NCI-H1092 treated with DMSO at 0.1 percent for 48 hours (cell line): ENCODE measurements around the gene ZNF546.

Experiments used
- DNase-seq: peaks from one replicate; lab custom pipeline; 2025; lab: John Stamatoyannopoulos, UW

ZNF546 gene

DNA sequence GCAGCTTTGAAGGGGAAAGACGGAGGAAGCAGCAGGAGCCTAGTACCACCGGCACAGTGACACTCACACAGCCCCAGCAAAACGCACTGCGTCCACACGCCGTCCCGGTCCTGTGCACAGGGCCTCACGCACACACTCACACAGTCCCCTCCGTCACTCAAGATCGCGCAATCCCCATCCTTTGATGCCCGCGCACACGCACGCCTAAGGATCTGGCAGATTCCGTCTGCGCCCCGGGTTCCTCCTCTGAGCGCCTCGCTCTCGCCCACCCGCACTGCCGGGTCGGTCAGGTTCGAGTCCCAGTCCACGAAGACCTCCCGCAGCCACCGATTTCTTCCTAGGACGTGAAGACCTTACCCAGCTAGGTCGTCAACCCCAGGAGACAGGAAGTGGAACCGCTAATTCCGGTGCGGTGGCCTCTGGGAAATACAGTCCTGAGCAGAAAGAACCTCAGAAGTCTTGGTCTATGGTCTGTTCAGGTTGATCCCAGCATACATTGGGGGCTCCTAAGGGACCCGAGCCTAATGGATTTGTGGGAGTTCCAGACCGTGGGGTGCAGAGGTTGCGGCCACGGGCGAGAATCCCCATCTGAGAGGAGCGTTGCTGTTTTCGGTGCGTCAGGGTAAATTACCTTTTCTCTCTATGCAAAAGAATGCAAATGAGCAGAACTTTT lies 59.1 kb downstream of the ZNF546 start, which contains the start of gene ZNF780B:
ZNF780B (minus strand) TSS at position 400 of the 673 bp plus-strand sequence. CDS start 5,899 bp downstream, outside the sequence.
- DNase-seq: peak; percentile 45

DNA sequence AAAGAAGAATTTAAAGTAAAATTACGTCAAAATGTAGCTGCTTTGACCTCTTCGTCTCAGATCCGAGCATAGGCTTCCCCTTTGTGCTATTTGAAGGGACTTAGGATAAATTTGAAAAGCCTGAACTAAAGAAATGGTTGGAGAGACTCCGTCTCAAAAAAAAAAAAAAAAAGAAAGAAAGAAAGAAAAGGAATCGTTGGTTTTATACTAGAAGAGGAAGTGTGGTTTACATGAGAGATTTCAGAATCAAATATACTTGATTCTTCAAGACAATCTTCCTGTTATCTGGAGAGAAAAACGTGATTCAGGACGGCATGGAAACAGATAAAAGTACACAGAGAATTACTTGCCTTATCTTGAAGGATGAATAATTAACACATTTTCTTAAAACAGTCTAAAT lies 59.6 kb downstream of the ZNF546 start:
- DNase-seq: no peak

DNA sequence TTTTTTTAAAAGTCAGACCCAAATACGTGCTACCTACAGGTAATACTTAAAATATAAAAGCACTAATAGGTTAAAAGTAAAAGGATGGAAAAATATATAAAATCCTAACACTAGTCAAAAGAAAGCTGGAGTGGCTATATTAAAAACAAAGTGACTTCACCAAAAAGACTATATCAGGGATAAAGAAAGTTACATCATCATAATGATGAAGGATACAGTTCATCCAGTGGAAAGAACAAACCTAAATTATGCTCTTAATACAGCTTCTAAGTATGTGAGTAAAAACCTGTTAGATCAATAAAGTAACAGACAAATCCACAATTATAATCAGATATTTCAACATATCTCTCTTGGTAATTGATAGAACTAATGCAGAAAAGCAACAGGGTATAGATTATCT lies 60.3 kb downstream of the ZNF546 start:
- no peak for DNase-seq

DNA sequence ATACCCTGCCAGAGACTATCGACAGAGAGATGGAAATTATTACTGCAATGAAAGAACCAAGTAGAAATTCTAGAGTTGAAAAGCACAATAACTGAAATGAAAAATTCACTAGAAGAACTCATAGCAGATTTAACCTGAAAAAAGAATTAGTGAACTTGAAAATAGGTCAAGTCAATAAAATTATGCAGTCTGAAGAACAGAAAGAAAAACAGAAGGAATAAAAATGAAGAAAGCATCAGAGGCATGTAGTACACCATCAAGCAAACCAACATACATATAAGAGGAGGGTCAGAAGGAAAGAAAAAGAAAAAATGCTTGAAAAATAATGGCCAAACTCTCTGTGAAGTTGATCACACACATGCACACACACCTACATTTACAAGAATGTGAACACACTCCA lies 62.8 kb downstream of the ZNF546 start:
- no peak for DNase-seq

DNA sequence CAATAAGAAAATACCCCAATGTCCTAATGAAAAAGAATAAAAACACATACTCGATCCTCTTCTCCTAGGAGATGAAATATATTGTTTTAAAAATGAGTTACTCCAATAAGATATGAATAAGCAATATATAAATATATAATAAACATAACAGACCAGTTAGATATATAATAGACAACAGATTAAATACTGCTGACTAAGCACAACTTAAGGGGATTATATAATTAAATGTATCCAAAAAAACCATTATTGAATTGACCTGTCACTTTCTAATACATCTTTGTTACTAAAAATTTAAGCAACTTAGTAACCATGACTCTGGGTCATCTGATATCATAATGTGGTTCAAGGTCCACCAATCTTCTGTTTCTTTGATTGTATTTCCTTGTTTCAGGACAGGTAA lies 73.2 kb downstream of the ZNF546 start:
- no peak for DNase-seq
